OCI-LY3 (cell line): ENCODE measurements around the gene TMEM87A.

Source experiments
- H2AFZ ChIP-seq: fragments of 200-600, 300-600 bp; shearing (Covaris generic); 2 replicates; pipeline ENCODE4 v1.6.0; 2014; ENCODE audit warnings: antibody characterized with exemption, low read depth, low read length
- H3K27ac ChIP-seq: fragments of 200-600, 300-600 bp; sonication (generic); 2 replicates; pipeline ENCODE4 v1.5.1; 2014; ENCODE audit warnings: mild to moderate bottlenecking, low read length, moderate library complexity, mixed read lengths
- H3K27me3 ChIP-seq: fragments of 200-600, 300-600 bp; sonication (generic); 2 replicates; pipeline ENCODE4 v1.6.1; 2014; ENCODE audit warnings: low read depth, low read length, mixed read lengths
- H3K36me3 ChIP-seq: fragments of 200-600, 300-600 bp; sonication (generic); replicated peaks from 2 replicates; pipeline ENCODE3; 2014; ENCODE audit warnings: low read depth, low read length, mixed read lengths
- H3K4me1 ChIP-seq: fragments of 300-600, 200-600 bp; sonication (generic); 2 replicates; pipeline ENCODE4 v1.6.1; 2014; ENCODE audit warnings: low read length, mixed read lengths
- H3K4me2 ChIP-seq: fragments of 200-600, 300-600 bp; sonication (generic); 2 replicates; pipeline ENCODE4 v1.6.1; 2014; ENCODE audit warnings: low read length, mixed read lengths
- H3K4me3 ChIP-seq: fragments of 300-600, 200-600 bp; sonication (generic); 2 replicates; pipeline ENCODE4 v1.5.1; 2014; ENCODE audit warnings: antibody characterized with exemption, mild to moderate bottlenecking, low read length, moderate library complexity
- H3K79me2 ChIP-seq: fragments of 300-600, 200-600 bp; shearing (Covaris generic); 2 replicates; pipeline ENCODE4 v1.6.1; 2014; ENCODE audit warnings: mild to moderate bottlenecking, low read length, mixed read lengths
- H3K9ac ChIP-seq: fragments of 300-600, 200-600 bp; shearing (Covaris generic); 2 replicates; pipeline ENCODE4 v1.6.0; 2014; ENCODE audit warnings: mild to moderate bottlenecking, low read length, moderate library complexity
- H3K9me3 ChIP-seq: fragments of 200-600, 300-600 bp; shearing (Covaris generic); 2 replicates; pipeline ENCODE4 v1.6.1; 2014; ENCODE audit warnings: low read length, mixed read lengths; ENCODE audit not compliant: insufficient read depth
- H4K20me1 ChIP-seq: fragments of 200-600, 300-600 bp; sonication (generic); 2 replicates; pipeline ENCODE4 v1.6.1; 2016; ENCODE audit warnings: low read length, mixed read lengths; ENCODE audit not compliant: insufficient read depth
- EZH2phosphoT487 ChIP-seq: fragments of 200-600 bp; shearing (Covaris generic); IDR thresholded peaks from 2 replicates; pipeline ENCODE4 v1.6.1; 2018; ENCODE audit warnings: antibody characterized with exemption, mixed run types, low read depth
- TF ChIP-seq, protein P1 (sequence below): fragments of 200-600, 300-600 bp; sonication (generic); IDR thresholded peaks from 2 replicates; pipeline ENCODE4 v1.5.1; 2014; ENCODE audit warnings: antibody characterized with exemption, low read length, low read depth

Gene TMEM87A

DNA sequence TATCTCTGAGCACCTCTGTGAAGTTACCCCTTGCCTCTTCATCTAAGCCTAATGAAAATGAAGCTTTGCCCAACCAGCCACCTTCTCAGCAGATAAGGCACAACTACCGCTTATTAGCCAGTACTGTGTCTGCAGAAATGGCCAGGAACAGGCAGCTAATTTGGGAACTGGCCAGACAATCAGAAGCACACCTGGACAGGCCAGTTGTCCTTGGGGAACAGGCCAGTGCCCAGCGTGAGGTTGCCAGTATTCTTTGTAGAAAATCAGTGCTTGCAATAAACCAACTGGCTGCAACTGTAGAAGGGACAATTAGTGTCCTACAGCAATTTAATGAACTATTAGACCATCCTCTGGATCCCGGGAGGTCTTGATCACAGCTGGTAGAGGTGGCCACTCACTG is 10.4 kb upstream of the TMEM87A start:
- Histone ChIP-seq H3K36me3 (peaks cover 19% of the 10 kb centered on the region), H4K20me1 (no peaks in the 10 kb centered on the region), H3K4me2 (no peak overlapping the region), H2AFZ (no peak overlapping the region), H3K4me1 (no peaks in the 10 kb centered on the region), H3K27ac (no peak overlapping the region), H3K27me3 (no peaks in the 10 kb centered on the region), H3K9ac (no peak overlapping the region), H3K79me2 (no peaks in the 10 kb centered on the region), H3K9me3 (no peaks in the 10 kb centered on the region), H3K4me3 (no peak overlapping the region)
- TF ChIP-seq, protein P1, sequence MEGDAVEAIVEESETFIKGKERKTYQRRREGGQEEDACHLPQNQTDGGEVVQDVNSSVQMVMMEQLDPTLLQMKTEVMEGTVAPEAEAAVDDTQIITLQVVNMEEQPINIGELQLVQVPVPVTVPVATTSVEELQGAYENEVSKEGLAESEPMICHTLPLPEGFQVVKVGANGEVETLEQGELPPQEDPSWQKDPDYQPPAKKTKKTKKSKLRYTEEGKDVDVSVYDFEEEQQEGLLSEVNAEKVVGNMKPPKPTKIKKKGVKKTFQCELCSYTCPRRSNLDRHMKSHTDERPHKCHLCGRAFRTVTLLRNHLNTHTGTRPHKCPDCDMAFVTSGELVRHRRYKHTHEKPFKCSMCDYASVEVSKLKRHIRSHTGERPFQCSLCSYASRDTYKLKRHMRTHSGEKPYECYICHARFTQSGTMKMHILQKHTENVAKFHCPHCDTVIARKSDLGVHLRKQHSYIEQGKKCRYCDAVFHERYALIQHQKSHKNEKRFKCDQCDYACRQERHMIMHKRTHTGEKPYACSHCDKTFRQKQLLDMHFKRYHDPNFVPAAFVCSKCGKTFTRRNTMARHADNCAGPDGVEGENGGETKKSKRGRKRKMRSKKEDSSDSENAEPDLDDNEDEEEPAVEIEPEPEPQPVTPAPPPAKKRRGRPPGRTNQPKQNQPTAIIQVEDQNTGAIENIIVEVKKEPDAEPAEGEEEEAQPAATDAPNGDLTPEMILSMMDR, result no peak
- TF ChIP-seq EZH2phosphoT487, result no peak

DNA sequence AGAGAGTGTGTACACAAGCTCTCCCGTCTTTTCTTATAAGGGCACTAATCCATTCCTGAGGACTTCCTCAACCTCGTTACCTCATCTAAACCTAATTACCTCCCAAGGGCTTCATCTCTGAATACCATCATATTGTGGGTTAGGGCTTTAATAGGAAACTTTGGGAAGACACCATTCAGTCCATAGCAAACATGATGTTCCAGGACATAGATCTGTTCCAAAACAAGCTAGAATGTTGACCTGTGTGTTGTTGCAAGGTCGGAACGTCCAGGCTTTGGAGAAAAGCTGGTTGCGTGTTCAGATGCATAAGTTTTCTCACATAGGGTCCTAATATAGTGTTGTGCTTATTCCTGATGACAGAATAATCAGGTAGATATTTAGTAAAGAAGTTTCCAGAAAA is 9.7 kb upstream of the TMEM87A start:
- no peaks in the 10 kb centered on the region for H3K79me2 ChIP-seq
- H3K4me1 ChIP-seq, result no peaks in the 10 kb centered on the region
- no peaks in the 10 kb centered on the region for H4K20me1 ChIP-seq
- H3K36me3 ChIP-seq, result peaks cover 21% of the 10 kb centered on the region
- no peaks in the 10 kb centered on the region for H3K27me3 ChIP-seq
- no peak overlapping the region for H3K9ac ChIP-seq
- no peaks in the 10 kb centered on the region for H3K9me3 ChIP-seq
- no peak overlapping the region for H3K4me2 ChIP-seq
- H3K27ac ChIP-seq, result no peak overlapping the region
- H3K4me3 ChIP-seq, result no peak overlapping the region
- no peak overlapping the region for H2AFZ ChIP-seq
- no peak for TF ChIP-seq EZH2phosphoT487
- TF ChIP-seq, protein P1, result no peak

DNA sequence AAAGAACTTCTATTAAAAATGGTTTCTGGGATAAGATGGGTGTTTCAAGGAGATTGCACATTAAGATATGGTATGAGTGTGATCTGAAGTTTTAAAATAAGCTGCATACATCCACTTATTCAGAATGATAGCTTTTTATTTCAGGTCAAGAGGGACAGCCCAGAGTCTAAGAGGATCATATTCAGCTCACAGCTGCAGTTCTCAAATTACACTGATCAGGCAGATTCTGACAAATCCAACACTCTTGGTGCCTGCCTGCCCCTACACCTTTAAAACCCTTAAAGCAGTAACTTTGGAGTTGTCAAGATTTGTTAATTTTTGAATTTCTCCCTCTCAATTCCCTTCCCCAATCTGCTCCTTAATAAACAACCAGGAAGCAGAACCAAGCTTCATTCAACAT is 9.1 kb upstream of the TMEM87A start:
- Histone ChIP-seq H3K4me2 (no peak overlapping the region), H3K36me3 (peaks cover 22% of the 10 kb centered on the region), H4K20me1 (no peaks in the 10 kb centered on the region), H3K4me1 (no peaks in the 10 kb centered on the region), H2AFZ (no peak overlapping the region), H3K27ac (no peak overlapping the region), H3K79me2 (no peaks in the 10 kb centered on the region), H3K9me3 (no peaks in the 10 kb centered on the region), H3K27me3 (no peaks in the 10 kb centered on the region), H3K9ac (no peak overlapping the region), H3K4me3 (no peak overlapping the region)
- TF ChIP-seq, protein P1, result no peak
- TF ChIP-seq EZH2phosphoT487, result no peak

DNA sequence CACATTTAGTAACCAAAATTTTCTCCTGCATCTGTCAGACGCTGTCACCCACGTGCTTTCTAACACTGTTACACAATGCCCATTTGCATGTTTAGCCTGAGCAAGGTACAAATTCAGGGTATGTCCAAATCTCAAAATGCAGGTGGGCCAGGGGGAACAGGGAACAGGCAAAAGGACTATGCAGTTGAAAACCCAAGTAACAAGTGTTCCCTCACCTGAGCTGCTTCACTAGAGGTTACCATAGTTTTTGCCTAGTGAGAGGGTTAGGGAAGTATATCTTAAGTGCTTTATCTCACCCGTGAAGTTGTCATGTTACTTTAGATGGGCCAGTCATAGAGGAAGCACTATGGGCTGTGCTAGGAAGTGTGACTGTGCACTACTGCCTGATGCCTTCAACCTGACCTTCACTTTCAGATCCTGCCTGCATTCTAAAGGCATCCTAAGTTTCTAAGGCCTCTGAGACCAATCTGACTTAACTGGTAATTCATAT is 6.0 kb upstream of the TMEM87A start:
- H3K27ac ChIP-seq, result no peak overlapping the region
- no peak overlapping the region for H3K9ac ChIP-seq
- H2AFZ ChIP-seq, result no peak overlapping the region
- peaks cover 27% of the 10 kb centered on the region for H3K36me3 ChIP-seq
- H3K27me3 ChIP-seq, result no peaks in the 10 kb centered on the region
- no peak overlapping the region for H3K4me2 ChIP-seq
- H3K79me2 ChIP-seq, result peaks cover 20% of the 10 kb centered on the region
- no peak overlapping the region for H3K4me3 ChIP-seq
- TF ChIP-seq, protein P1, result no peak
- no peak for TF ChIP-seq EZH2phosphoT487
- H3K9me3 ChIP-seq, result no peaks in the 10 kb centered on the region
- no peaks in the 10 kb centered on the region for H4K20me1 ChIP-seq
- H3K4me1 ChIP-seq, result peaks cover 11% of the 10 kb centered on the region
